Right kidney (tissue), 1 donor: ENCODE results near the gene SFR1.
"Not testable (repeated sequence)": the region's sequence is repeated elsewhere in the genome, so short reads cannot be mapped to it uniquely, and the experiment has no call there.

ENCODE experiments used
- DNase-seq: peaks from one replicate; pipeline ENCODE4 v3.0.0-alpha.2; 2016

SFR1 gene

DNA sequence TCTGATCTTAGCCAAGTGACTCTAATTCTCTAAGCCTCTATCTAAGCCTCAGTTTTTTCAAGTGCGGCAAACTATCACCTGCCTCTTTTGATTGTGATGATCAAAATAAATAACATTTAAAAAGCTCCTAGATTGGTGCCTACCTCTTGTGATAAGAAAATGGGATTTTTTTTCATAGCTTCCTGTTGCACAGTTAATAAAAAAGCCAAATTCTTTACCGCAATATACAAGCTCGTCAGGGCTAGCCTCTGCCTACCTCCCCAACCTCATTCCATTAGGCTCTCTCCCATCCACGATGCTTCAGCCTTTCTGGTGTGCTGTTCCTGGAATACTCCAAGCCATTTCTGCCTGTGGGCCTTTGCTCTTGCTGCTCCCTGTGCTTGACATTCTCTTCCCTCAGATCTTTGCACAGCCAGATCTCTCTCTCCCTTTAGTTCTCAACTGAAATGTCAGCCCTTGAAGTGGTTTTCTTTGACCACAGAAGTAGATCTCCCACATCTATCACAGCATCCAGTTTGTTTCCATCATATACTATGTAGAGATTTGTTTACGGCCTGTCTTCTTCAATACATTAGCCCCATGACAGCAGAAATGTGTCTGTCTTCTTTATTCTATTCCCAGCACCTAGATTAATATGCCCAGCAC, 48.8 kb downstream of the SFR1 start:
- no peak for DNase-seq

- DNase-seq: not testable (repeated sequence)
Measured at GRCh38 chr10:104174136-104174535, 52.2 kb downstream of the SFR1 start.
